ENCODE measurements around the gene GRB7. TPM values are rescaled to one million over a fixed set of nuclear protein-coding genes. Genes with fewer than 3 reads are reported as not detected.

GRB7 gene
- total and polyA plus RNA-seq, 2 experiments from 2014 or later = 22.8 to 29.4 TPM

- Histone ChIP-seq H3K9me3 (ENCODE audit: low read depth) (no peaks in the 10 kb centered on the region), H3K27me3 (no peaks in the 10 kb centered on the region), H3K4me1 (ENCODE audit: insufficient read depth) (no peaks in the 10 kb centered on the region), H3K9me2 (replicated peaks; ENCODE audit: insufficient read depth) (no peaks in the 10 kb centered on the region), H3K27ac (no peak overlapping the region), H4K20me1 (ENCODE audit: insufficient read depth, poor library complexity, severe bottlenecking) (no peaks in the 10 kb centered on the region), H3K4me3 (no peak overlapping the region), H3K79me2 (no peaks in the 10 kb centered on the region), H3K4me2 (no peak overlapping the region), H3K36me3 (replicated peaks; ENCODE audit: insufficient read depth, low read depth) (no peaks in the 10 kb centered on the region), H2AFZ (no peak overlapping the region)
- TF ChIP-seq EZH2phosphoT487 (IDR thresholded peaks at IDR 0.05; ENCODE audit: low read depth, severe bottlenecking, unreplicated experiment) (no peak), EZH2 (IDR thresholded peaks at IDR 0.05; ENCODE audit: borderline replicate concordance) (no peak), CTCF (IDR thresholded peaks at IDR 0.05; ENCODE audit: poor library complexity) (no peak)
- 96% methylated on average over 15 of the region's 15 CpGs for WGBS (ENCODE audit: low lambda C conversion rate, missing lambda C conversion rate)
- DNase-seq (ENCODE audit: low spot score) = no peak
Observed at GRCh38 chr17:39716073-39716818, 21.5 kb upstream of the GRB7 start.

- 92% methylated on average over 11 of the region's 11 CpGs for WGBS (ENCODE audit: low lambda C conversion rate, missing lambda C conversion rate)
- H3K27ac ChIP-seq = no peak overlapping the region
- no peaks in the 10 kb centered on the region for H3K4me1 ChIP-seq (ENCODE audit: insufficient read depth)
Observed at GRCh38 chr17:39716879-39717536, 20.7 kb upstream of the GRB7 start.

GRCh38 chr17:39717660-39718059 is 20.1 kb upstream of the GRB7 start:
- no peaks in the 10 kb centered on the region for H3K27me3 ChIP-seq
- H3K27ac ChIP-seq = no peak overlapping the region
- no peaks in the 10 kb centered on the region for H3K79me2 ChIP-seq
- no peaks in the 10 kb centered on the region for H3K9me2 ChIP-seq (replicated peaks; ENCODE audit: insufficient read depth)
- no peak overlapping the region for H2AFZ ChIP-seq
- no peaks in the 10 kb centered on the region for H3K36me3 ChIP-seq (replicated peaks; ENCODE audit: insufficient read depth, low read depth)
- no peaks in the 10 kb centered on the region for H3K4me1 ChIP-seq (ENCODE audit: insufficient read depth)
- no peak for DNase-seq (ENCODE audit: low spot score)
- no peaks in the 10 kb centered on the region for H4K20me1 ChIP-seq (ENCODE audit: insufficient read depth, poor library complexity, severe bottlenecking)
- no peak for TF ChIP-seq EZH2phosphoT487 (IDR thresholded peaks at IDR 0.05; ENCODE audit: low read depth, severe bottlenecking, unreplicated experiment)
- no peak for TF ChIP-seq CTCF (IDR thresholded peaks at IDR 0.05; ENCODE audit: poor library complexity)
- no peak for TF ChIP-seq EZH2 (IDR thresholded peaks at IDR 0.05; ENCODE audit: borderline replicate concordance)
- H3K4me2 ChIP-seq = no peak overlapping the region
- H3K9me3 ChIP-seq (ENCODE audit: low read depth) = no peaks in the 10 kb centered on the region
- WGBS (ENCODE audit: low lambda C conversion rate, missing lambda C conversion rate) = 97% methylated on average over 6 of the region's 6 CpGs
- H3K4me3 ChIP-seq = no peak overlapping the region

More at GRCh38 chr17:39716879-39717536, 20.7 kb upstream of the GRB7 start:
- H3K79me2 ChIP-seq = no peaks in the 10 kb centered on the region
- no peaks in the 10 kb centered on the region for H4K20me1 ChIP-seq (ENCODE audit: insufficient read depth, poor library complexity, severe bottlenecking)
- H3K27me3 ChIP-seq = no peaks in the 10 kb centered on the region
- H3K36me3 ChIP-seq (replicated peaks; ENCODE audit: insufficient read depth, low read depth) = no peaks in the 10 kb centered on the region
- no peak for DNase-seq (ENCODE audit: low spot score)
- H3K9me3 ChIP-seq (ENCODE audit: low read depth) = no peaks in the 10 kb centered on the region
- no peaks in the 10 kb centered on the region for H3K9me2 ChIP-seq (replicated peaks; ENCODE audit: insufficient read depth)
- H2AFZ ChIP-seq = no peak overlapping the region
- H3K4me3 ChIP-seq = no peak overlapping the region
- H3K4me2 ChIP-seq = no peak overlapping the region
- no peak for TF ChIP-seq CTCF (IDR thresholded peaks at IDR 0.05; ENCODE audit: poor library complexity)

Data from hepatocyte (in vitro differentiated cells).